ENCODE results near the gene VPS37C.
A peak's percentile ranks its signal among the peaks of the same experiment; 100 is the strongest.

VPS37C gene

DNA sequence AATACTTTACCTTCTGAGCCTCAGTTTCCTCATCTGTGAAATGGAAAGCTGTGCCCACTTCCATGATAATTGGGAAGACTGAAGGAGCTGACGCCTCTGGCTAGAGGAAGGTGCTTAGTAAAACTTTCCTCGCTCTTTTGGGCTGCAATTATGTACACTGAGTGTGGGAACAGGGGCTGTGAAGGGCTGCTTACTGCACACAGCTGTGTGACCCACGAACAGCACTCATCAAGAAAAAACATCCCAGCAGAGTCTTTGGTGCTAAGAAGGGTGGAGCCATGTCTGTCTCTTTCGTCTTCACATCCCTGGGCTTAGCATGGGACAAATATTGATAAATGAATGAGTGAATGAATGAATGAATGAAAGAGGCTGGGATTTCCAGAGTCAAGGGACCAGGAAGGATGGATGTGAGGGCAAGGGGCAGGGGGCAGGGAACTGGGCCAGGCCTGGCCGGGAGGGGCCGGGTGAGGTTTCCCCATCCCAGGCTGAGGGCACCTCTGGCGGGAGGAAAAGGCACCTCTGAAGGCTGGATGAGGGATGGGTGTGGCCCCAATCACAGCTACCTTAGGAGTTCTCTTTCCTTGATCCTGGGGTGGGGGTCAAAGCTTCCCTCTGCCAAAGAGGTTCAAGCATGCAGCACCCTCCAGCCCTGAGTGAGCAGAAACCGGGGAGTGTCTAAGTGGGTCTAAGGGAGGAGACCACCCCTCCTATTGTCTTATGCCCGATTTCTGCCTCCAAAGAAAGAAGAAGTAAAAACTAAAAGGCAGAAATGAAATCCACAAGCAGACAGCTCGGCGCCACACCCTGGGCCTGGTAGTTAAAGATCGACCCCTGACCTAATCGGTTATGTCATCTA is 68.1 kb downstream of the VPS37C start:
- Mint-ChIP-seq H3K9me3 (peaks cover 4 to 9% of the 10 kb centered on the region in 2 donors), H3K27ac (peak overlapping the region; percentile 95 to 97), H3K4me1 (peaks cover 73% of the 10 kb centered on the region), H3K4me3 (peak overlapping the region; percentile 95 to 97), H3K27me3 (no peaks in the 10 kb centered on the region)
- ATAC-seq (no peak), DNase-seq (no peak)

DNA sequence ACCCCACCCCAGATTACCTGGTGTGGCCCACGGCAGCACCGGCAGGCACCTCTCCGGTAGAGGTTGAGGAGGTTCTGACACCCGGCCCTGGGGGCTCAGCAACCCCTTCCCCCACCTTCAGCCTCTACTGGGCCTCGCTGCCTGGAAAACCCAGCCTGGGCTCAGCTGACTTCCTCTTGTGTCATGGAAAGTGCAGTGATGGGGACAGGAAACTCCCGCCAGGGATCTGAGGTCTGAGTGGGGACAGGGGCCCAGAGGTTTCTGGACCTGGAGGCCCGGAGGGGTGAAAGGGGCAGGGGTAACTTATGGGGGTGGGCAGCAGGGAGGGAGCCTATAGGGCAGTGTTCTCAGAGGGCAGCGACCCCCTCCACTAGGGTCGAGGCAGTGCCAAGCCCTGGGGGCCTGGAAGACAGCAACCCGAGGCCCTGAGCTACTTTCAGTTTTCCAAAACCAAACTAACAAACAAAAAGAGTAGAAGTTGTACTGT is 68.9 kb downstream of the VPS37C start:
- DNase-seq = peak in 1 of 2 donors; percentile 77
- Mint-ChIP-seq H3K27ac (peak overlapping the region; percentile 95 to 97), H3K4me1 (peaks cover 81% of the 10 kb centered on the region), H3K4me3 (peak overlapping the region; percentile 95 to 97), H3K27me3 (no peaks in the 10 kb centered on the region), H3K9me3 (peaks cover 4 to 9% of the 10 kb centered on the region in 2 donors)
- ATAC-seq = peak; percentile 80

DNA sequence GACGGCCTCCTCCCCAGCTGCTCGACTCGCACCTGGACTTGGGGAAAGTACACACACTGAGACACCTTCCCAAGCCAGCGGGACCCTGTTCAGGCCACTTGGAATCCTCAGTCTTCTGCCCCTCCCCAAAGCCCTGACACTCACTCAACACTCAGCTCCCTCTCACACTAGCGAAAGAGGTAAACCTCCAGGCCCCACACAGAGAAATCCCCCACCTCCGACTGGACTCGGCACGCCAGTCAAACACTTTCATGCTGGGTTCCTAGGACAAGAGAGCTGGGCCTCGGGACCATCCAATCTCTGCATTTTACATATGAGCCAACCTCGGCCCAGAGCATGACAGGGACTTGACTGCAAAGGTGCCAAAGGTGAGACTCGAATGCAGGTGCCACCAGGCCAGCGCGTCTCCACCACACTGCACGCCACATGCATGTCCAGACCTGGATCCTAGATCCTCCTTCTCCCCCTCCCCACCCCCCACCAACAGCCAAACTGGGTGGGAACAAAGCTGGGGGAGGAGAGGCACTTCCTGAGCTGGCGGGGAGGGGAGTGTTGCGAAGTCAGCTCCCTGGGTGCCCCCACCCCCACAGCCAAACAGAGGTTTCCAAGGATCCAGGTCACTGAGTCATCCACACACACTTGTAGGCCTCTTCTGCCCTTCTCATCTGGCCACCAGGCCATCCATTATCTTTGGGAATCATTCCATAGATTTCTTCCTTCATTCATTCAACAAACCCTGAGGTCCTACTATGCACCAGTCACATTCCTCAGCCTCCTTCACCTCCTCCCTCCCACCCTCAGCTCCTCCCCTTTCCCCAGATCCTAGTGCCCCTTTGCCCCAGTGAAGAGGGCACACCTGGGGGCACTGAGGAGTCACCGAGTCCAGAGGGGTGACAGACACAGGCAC is 69.6 kb downstream of the VPS37C start:
- Mint-ChIP-seq H3K27me3 (no peaks in the 10 kb centered on the region), H3K27ac (peak overlapping the region; percentile 95 to 97), H3K4me1 (peaks cover 82% of the 10 kb centered on the region), H3K9me3 (peaks cover 4 to 9% of the 10 kb centered on the region in 2 donors), H3K4me3 (peak overlapping the region; percentile 95 to 97)
- ATAC-seq (peak; percentile 80), DNase-seq (peak in 1 of 2 donors; percentile 68)

DNA sequence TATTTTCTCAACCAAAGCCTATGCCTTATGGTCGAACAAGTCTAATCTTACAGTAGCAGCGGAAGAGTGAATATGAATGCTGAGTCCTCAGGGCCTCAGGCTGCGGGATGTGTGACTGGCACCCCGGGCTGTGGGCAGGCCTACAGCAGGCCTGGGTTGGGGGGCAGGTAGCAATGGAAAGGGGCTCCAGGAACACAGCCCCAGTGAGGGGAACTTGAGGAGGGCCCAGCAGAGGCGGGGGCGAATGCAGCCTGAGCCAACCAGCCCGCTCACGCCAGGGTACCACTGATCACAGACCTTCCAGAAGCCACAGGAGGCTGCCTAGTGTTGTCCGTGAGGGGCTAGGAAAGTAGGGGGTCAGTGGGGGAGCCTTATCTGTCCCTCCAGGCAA is 70.2 kb downstream of the VPS37C start:
- Mint-ChIP-seq H3K27ac (peak overlapping the region; percentile 95 to 97), H3K9me3 (peaks cover 4 to 9% of the 10 kb centered on the region in 2 donors), H3K27me3 (no peaks in the 10 kb centered on the region), H3K4me3 (peak overlapping the region; percentile 95 to 97), H3K4me1 (peaks cover 80% of the 10 kb centered on the region)
- ATAC-seq (peak; percentile 8), DNase-seq (no peak)

DNA sequence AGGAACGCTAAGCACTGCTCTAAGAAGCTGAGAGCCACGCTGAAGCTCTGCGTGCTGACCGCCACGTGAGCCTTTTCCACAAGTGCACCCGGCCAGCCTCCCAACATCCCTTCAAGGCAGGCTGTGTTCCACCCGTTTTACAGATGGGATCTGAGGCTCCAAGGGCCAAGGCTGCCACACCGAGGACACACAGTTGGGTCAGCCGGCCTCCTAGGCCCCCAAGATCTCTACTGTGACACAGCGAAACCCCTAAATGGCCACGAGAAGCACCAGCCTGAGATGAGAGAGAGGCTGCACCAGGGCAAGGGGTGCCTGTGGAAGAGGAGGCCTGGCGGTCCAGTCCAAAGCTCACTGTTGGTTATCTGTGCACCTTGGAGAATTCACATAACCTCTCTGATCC is 70.7 kb downstream of the VPS37C start:
- Mint-ChIP-seq H3K4me1 (peaks cover 75% of the 10 kb centered on the region), H3K27ac (peak overlapping the region; percentile 95), H3K9me3 (peaks cover 4 to 9% of the 10 kb centered on the region in 2 donors), H3K27me3 (no peaks in the 10 kb centered on the region), H3K4me3 (peak overlapping the region; percentile 95 to 97)
- no peak for DNase-seq
- no peak for ATAC-seq

DNA sequence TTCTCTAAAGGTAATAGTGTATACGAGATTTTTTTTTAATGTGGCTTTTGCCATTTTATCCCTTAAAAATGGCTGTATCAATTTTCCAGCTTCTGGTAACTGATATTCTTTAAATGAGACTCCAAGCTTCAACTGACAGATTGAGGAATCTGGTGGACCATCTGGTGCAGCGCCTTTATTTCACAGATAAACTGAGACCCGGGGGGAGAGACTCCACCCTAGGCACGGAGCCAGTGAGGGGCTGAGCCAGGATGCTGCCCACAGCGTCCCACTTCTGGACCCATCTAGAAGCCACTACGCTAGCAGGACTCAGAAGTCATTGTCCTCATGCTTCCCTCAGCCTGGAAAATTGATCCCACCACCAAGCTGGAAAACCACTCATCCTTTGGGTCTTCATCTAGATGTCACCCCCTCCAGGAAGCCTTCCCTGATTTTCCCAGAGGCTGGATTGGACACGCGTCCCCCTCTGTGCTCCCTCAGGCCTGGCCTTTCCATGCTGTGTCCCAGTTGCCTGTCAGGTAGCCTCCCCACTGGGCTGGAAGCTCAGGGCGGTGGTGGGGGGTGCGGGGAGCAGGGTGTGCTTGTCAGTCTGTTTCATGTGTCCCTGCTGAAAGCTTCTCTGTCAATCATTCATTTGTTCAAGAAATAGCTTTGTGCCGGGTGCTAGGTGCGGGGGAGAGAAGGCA is 71.3 kb downstream of the VPS37C start:
- Mint-ChIP-seq H3K27ac (no peak overlapping the region), H3K4me3 (peak overlapping the region; percentile 95 to 97), H3K27me3 (no peaks in the 10 kb centered on the region), H3K4me1 (peaks cover 70% of the 10 kb centered on the region), H3K9me3 (peaks cover 4 to 8% of the 10 kb centered on the region in 2 donors)
- no peak for DNase-seq
- ATAC-seq = no peak

DNA sequence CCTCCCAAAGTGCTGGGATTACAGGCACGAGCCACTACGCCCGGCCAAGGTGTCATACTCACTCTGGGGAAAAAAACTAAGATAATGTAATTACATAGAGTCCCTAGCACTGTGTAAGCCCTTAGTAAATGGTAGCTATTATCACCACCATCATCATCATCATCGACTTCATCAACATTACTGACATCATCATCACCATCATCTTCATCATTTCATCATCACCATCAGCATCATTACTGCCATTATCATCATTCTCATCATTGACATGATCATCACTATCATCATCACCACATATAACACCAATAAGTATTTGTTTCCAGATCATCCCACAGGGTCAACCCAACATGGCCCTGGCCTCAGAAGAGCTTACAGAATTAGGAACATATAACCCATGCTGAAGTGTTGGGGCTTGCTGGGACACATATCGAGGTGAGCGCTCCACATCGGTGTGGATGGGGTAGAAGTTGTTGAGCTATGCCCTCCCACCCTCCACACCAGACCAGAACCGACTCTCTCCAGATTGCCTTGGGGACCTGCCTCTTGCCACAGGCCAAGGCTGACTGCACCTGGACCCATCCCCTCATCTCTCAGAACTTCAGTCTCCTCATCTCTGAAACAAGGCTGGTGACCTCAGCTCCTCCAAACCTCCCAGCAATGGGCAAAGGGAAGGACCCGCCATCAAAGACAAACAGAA is 73.7 kb downstream of the VPS37C start:
- Mint-ChIP-seq H3K4me1 (peaks cover 62% of the 10 kb centered on the region), H3K9me3 (peaks cover 5 to 7% of the 10 kb centered on the region in 2 donors), H3K27ac (peak overlapping the region in 1 of 2 donors; percentile 1), H3K27me3 (no peaks in the 10 kb centered on the region), H3K4me3 (peak overlapping the region in 1 of 2 donors; percentile 65)
- no peak for DNase-seq
- no peak for ATAC-seq

DNA sequence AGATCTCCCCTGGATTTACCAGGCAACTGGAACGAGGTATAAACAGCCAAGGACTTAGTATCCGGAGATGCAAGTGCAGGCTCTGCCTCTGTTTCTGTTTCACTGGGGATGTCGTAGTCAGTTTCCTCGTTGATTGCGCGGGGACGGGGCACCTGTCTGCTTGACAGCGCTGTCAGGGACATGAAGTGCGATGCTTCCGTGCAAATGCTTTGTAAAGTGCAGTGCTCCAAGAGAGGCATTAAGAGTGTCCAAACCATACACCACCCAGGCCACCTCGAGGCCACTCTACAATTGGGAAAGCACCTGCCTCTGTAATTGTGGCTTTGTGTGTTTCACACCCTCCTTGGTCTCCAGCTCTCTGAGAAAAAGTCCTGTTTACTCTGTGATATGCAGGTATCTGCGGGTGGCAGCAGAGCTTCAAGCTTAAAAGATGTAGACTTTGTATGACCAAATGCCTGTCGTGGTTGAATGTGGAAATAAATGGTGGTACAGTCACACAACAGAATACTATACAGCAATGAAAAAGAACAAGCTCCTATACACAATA is 77.6 kb downstream of the VPS37C start:
- peak; percentile 90 for ATAC-seq

DNA sequence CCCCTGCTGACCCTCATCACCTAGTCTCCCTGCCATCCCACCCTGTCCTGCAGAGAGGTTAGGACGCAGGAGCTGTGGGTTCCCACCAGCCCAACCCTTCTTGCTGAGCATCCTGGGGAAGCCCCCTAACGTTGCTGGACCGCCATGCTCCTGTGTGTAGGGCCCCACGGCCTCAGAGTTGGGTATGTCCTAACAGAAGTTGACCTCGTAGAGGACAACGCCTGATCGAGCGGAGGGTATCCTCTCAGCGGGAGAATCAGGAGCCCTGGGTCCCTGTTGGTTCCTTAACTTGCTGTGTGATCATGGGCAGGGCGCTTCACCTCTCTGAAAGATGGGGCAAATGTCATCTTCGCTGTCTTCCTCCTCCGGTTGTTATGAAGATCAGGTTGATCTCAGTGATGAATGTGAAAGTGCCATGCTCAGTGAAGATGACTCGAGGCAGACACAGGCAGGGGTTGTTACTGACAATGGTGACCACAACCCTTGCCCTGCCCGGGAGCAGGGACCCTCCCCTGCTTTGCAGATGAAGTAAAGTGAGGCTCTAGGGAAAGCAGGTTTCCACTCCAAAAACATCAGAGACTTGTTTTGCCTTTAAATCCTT is 78.2 kb downstream of the VPS37C start:
- Mint-ChIP-seq H3K27ac (peak overlapping the region; percentile 71 to 93), H3K4me3 (peak overlapping the region; percentile 73 to 83), H3K9me3 (peaks cover 5 to 7% of the 10 kb centered on the region in 2 donors), H3K27me3 (no peaks in the 10 kb centered on the region), H3K4me1 (peaks cover 70% of the 10 kb centered on the region)
- peak; percentile 81 for ATAC-seq
- peak; percentile 60 to 76 for DNase-seq

More for the DNA sequence above, 77.6 kb downstream of the VPS37C start:
- Mint-ChIP-seq H3K27me3 (no peaks in the 10 kb centered on the region), H3K27ac (peak overlapping the region; percentile 71 to 93), H3K4me1 (peaks cover 69% of the 10 kb centered on the region), H3K9me3 (peaks cover 5 to 7% of the 10 kb centered on the region in 2 donors), H3K4me3 (peak overlapping the region; percentile 73 to 83)
- peak; percentile 74 to 86 for DNase-seq

DNA sequence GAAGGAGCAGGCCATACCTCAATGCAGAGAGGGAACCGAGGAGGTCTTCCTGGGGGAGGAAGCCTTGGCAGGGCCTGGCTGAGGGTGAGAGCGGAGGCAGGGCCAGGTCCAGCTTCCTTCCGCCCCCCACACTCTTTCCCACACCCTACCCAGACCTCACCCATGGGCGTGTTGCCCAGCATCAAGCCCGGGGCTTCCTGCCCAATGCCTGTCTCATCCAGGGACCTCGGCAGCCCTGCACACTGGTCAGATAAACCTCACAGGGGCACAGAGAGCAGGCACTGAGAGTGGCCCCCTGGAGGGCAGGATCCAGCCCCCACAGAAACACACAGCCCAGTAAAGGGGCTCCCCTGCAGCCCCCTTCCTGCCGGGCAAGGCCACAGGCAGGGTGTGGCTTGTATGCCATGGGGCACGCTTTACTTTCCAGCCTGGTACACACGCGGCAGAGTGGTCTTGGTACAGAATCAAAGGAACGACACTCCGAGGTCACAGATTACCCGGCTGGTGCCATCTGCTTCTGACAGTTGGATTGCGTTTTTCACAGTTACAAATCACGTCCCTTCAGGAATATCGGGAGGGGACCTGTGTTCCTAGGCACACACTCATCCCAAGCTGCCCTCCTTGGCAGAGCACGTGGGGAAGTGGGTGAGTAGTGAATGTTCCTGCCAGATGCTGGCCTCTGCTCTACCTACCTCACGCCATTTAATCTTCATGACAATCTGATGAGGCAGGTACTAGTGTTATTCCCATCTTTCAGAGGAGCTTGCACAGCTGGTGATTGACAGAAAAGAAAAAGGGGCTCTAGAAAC is 79.0 kb downstream of the VPS37C start:
- Mint-ChIP-seq H3K27me3 (no peaks in the 10 kb centered on the region), H3K4me3 (peak overlapping the region; percentile 73 to 83), H3K27ac (peak overlapping the region; percentile 12 to 94), H3K9me3 (peaks cover 5 to 7% of the 10 kb centered on the region in 2 donors), H3K4me1 (peaks cover 70% of the 10 kb centered on the region)
- ATAC-seq (peak; percentile 2), DNase-seq (no peak)

DNA sequence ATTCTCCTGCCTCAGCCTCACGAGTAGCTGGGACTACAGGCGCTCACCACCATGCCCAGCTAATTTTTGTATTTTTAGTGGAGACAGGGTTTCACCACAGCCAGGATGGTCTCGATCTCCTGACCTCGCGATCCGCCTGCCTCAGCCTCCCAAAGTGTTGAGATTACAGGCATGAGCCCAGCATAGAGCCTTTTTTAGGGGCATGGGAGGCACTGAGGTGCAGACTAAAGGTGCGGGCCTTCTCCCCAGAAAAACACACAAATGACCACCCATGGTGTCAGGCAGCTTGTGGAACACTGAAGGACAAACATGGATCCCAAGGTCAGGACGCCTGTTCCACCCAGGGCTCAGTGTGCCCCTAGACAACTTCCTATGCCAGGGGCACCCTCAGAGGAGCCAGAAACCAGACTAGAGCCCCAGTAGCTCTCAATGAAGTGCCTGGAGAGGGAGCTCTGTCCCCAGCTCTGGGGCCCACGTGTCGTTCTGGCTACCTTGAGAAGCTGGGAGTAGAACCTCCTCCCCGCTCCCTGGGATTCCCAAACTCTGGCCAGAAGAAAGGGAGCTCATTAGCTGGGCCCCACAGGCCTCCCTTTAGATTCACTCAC is 80.1 kb downstream of the VPS37C start:
- peak overlapping the region; percentile 68 to 94 for H3K27ac Mint-ChIP-seq
- H3K27me3 Mint-ChIP-seq = no peaks in the 10 kb centered on the region
- DNase-seq (no peak), ATAC-seq (no peak)
- peak overlapping the region; percentile 73 to 83 for H3K4me3 Mint-ChIP-seq
- peaks cover 5 to 7% of the 10 kb centered on the region in 2 donors for H3K9me3 Mint-ChIP-seq
- peaks cover 80% of the 10 kb centered on the region for H3K4me1 Mint-ChIP-seq

DNA sequence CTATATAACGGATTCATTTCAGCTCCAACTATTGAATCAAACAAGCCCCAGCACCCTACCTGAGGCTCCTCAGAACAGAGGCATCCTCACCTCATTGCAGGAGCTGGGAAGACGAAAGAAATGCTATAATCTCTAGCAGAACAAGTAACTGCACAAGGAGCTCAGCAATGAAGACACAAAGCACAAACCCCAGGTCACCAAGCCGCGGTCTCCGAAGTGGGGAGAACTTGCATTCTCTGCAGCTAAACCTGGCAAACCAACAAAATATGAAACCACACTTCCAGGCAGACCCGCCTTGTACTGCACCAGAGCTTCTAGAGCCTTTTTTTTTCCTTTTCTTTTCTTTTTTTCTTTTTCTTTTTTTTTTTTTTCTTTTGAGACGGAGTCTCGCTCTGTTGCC is 80.7 kb downstream of the VPS37C start:
- H3K9me3 Mint-ChIP-seq = peaks cover 5 to 7% of the 10 kb centered on the region in 2 donors
- no peaks in the 10 kb centered on the region for H3K27me3 Mint-ChIP-seq
- peaks cover 85% of the 10 kb centered on the region for H3K4me1 Mint-ChIP-seq
- DNase-seq = no peak
- H3K27ac Mint-ChIP-seq = peak overlapping the region; percentile 23 to 68
- H3K4me3 Mint-ChIP-seq = peak overlapping the region; percentile 73 to 83
- no peak for ATAC-seq
